Heart right ventricle (tissue), 16 donors: ENCODE results near the gene CREB5. TPM values are rescaled to one million over a fixed set of nuclear protein-coding genes. Genes with fewer than 3 reads are reported as not detected.

Source experiments
- ATAC-seq, 8 donors: fragments of 200-7000 bp; cut with Tn5 transposase; one replicate each; pipeline ENCODE4 v1.9.1; 2020; ENCODE audit warnings: mild to moderate bottlenecking in 8 of 8, moderate library complexity in 8 of 8, moderate number of reproducible peaks in 1 of 8
- DNase-seq, 2 donors: peaks; one replicate each; pipeline ENCODE4 v3.0.0-alpha.2; 2020
- H3K27ac ChIP-seq, 10 donors: fragments of 200-600 bp; sonication (generic) in 2 of 10; one replicate each; pipeline versions ENCODE4 v1.5.0 to v1.8.0; 2020 to 2022; ENCODE audit warnings: mild to moderate bottlenecking in 3 of 10
- H3K27me3 ChIP-seq, 7 donors: fragments of 200-600 bp; one replicate each; pipeline ENCODE4 v1.8.0; 2021 to 2022; ENCODE audit warnings: mild to moderate bottlenecking in 2 of 7
- H3K36me3 ChIP-seq, 9 donors: fragments of 200-600 bp; sonication (generic) in 1 of 9; one replicate each; pipeline versions ENCODE4 v1.5.0 to v1.8.0; 2020 to 2022; ENCODE audit warnings: mild to moderate bottlenecking in 2 of 9
- H3K4me1 ChIP-seq, 9 donors: fragments of 200-600 bp; sonication (generic) in 1 of 9; one replicate each; pipeline versions ENCODE4 v1.5.0 to v1.8.0; 2020 to 2022; ENCODE audit warnings: mild to moderate bottlenecking in 4 of 9
- H3K4me3 ChIP-seq, 10 donors: fragments of 200-600 bp; sonication (generic) in 2 of 10; one replicate each; pipeline versions ENCODE4 v1.5.0 to v1.8.0; 2020 to 2022; ENCODE audit warnings: mild to moderate bottlenecking in 7 of 10, moderate library complexity in 2 of 10
- H3K9me3 ChIP-seq, 11 donors: fragments of 200-600 bp in 10 of 11; sonication (generic) in 2 of 11; one replicate each; pipeline versions ENCODE4 v1.5.0 to v1.8.0; 2013 to 2022; ENCODE audit warnings: mild to moderate bottlenecking in 2 of 11, control low read depth in 1 of 11, moderate library complexity in 1 of 11
- CTCF ChIP-seq, 9 donors: fragments of 200-600 bp; sonication (generic) in 2 of 9; IDR thresholded peaks; one replicate each; pipeline versions ENCODE4 v1.5.0 to v1.8.0; 2021 to 2022; ENCODE audit warnings: antibody characterized with exemption in 9 of 9, mild to moderate bottlenecking in 5 of 9, moderate library complexity in 1 of 9
- WGBS, 2 donors: extraction: QIAGEN DNeasy Blood & Tissue Kit; methylation state at CpG; one replicate each; pipeline ENCODE4 v1.1.7; 2013; ENCODE audit warnings: inconsistent platforms in 1 of 2; 5-methylcytosine and 5-hydroxymethylcytosine counted together
- intact Hi-C, 10 donors: fragments of 100-400 bp; cut with DNase I; formaldehyde crosslinking; loops; one replicate each; pipeline versions ENCODE4 v1.11.1 to v1.14.2; 2022
- polyA plus RNA-seq, 2 donors: library from polyadenylated mRNA; stranded (reverse); fragments of 200-250 nt; gene quantifications; one replicate each; pipeline ENCODE4 v1.2.3, GENCODE V29; 2013
- total RNA-seq, 10 donors: library from RNA; stranded (reverse); fragmentation: NEBNext Ultra II Directional in 3 of 10; extraction: Animal tissue kit (Norgen Biotek cat#: 25700) in 3 of 10; gene quantifications; one replicate each; pipeline versions ENCODE4 v1.2.1 to v1.2.4, GENCODE V29; 2021 to 2023
- donor health status: Arrhythmogenic right ventricular cardiomyopathy.
- donor health status: ischemic (EF 13 %, LVEDD 7.1; RV severe dilation, severe dysfunction).
- donor health status: healthy with polysubstance abuse.
- donor health status: DM: no; HTN: yes; CAD: no.
- donor health status: DM: no; HTN: no; CAD: no.
- donor health status: ischemic (EF 25% LVEDD 6.9; RV normal size, moderate dysfunction).
- donor health status: ischemic (EF 25% LVEDD 5.7; RV mildly dilated, moderate dysfunction).
- donor health status: healthy.
- donor health status: DM: yes; HTN: yes; CAD: no.
- donor health status: Ischemic cardiomyopathy.
- donor health status: ischemic (EF 35%, LVEDD 5.7; RV mildly dilated, moderate dysfunction).
- donor health status: nonischemic (EF 11% LVEDD 7.7; RV severe dilation, severe dysfunction).
- donor health status: DM: yes; HTN: yes; CAD: no.
- donor health status: PGD.
- donor health status: ischemic (EF 29% LVEDD 5.4; RV normal size, mild dysfunction).
- donor health status: nonischemic (EF 23%, LVEDD 6.1; RV moderate dilation, normal function).

CREB5 gene
- total and polyA plus RNA-seq, 12 donors: 4.7 to 170 (median 19.0) TPM

DNA sequence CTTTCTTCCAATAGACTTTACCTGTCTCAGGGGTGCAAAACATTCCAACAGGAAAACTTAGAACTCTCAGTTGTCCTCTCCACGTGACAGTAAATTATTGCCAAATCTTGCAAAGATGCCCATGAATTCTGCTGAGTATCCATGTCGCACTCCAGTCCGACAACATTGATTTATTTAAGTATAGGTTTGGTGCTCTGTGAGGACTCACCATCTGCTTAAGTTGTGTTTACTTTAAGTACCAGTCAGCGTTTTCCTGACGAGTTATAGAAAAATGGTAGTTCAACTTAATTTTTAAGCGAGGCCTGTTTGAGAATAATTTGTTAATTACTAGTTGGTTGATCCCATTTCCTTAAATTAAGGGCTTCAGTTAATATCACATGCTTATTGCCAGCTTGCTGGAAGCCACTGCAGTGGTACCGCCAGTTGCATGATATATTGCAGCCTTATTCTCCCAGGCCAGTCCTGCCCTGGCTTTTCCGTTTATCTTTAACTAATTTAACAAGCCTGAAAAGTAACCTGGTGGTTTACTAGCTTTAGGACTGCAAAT is 27.8 kb downstream of the CREB5 start:
- 95 to 97% methylated on average over 8 of the region's 8 CpGs for WGBS, 2 donors
- DNase-seq: no peak
- ATAC-seq: no peak
- no peak for TF ChIP-seq CTCF (IDR thresholded peaks at IDR 0.05)
- Histone ChIP-seq H3K27ac (no peak overlapping the region), H3K27me3 (no peaks in the 10 kb centered on the region), H3K4me1 (no peaks in the 10 kb centered on the region), H3K4me3 (no peak overlapping the region), H3K9me3 (no peaks in the 10 kb centered on the region), H3K36me3 (no peaks in the 10 kb centered on the region)
- intact Hi-C loops: no loop called here

DNA sequence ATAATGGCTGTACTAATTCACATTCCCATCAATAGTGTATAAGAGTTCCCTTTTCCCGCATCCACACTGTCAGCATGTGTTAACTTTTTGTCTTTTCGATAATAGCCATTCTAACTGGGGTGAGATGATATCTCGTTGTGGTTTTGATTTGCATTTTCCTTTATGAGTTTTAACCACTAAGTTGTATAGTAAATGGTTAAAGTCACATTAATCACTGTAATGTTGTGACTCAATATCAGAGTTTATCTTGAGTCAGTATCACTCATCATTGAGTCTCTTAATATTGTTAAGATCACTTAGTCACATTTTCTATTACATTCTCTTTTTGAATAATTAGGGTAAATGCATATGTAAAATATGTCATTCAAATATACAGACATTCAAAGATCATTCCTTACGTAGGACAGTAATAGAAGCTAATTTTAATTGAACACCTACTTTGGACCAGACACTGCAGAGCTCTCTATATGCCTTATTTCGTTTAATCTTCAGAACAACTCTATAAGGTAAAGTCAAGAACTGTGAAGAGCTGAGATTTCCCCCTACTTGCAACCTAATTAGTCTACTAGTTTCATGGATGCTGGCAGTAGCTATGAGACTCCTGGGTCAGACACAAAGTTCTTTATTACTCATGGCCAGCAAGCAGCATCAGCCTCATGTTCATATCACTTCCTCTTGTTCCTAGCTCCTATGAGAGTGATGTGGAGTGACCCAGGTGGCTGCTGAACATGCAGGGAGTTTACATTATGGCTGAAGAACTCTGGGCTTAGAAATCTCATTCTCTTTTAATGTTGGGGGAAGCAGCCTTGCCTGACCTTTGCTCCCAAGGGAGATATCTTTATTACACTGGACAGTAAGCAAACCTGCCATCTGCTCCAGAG is 30.5 kb downstream of the CREB5 start:
- H3K36me3 ChIP-seq: peaks cover 0 to 6% (median 0%) of the 10 kb centered on the region in 9 donors
- DNase-seq (no peak), ATAC-seq (no peak)
- 94 to 98% methylated on average over 5 of the region's 5 CpGs for WGBS, 2 donors
- H3K27ac ChIP-seq: no peak overlapping the region
- no peaks in the 10 kb centered on the region for H3K27me3 ChIP-seq
- intact Hi-C loops: no loop called here
- no peaks in the 10 kb centered on the region for H3K4me1 ChIP-seq
- no peaks in the 10 kb centered on the region for H3K9me3 ChIP-seq
- no peak for TF ChIP-seq CTCF (IDR thresholded peaks at IDR 0.05)
- H3K4me3 ChIP-seq: no peak overlapping the region

- Histone ChIP-seq H3K27me3 (no peaks in the 10 kb centered on the region), H3K27ac (no peak overlapping the region), H3K4me1 (peaks cover 0 to 2% (median 0%) of the 10 kb centered on the region in 9 donors), H3K4me3 (no peak overlapping the region), H3K36me3 (peaks cover 0 to 6% (median 0%) of the 10 kb centered on the region in 9 donors), H3K9me3 (no peaks in the 10 kb centered on the region)
- no peak for TF ChIP-seq CTCF (IDR thresholded peaks at IDR 0.05)
- DNase-seq (no peak), ATAC-seq (no peak)
- 77 to 91% methylated on average over 5 of the region's 5 CpGs for WGBS, 2 donors
- intact Hi-C loops: no loop called here
Observed at GRCh38 chr7:28446131-28446530, 33.8 kb downstream of the CREB5 start.

- Histone ChIP-seq H3K27ac (no peak overlapping the region), H3K27me3 (no peaks in the 10 kb centered on the region), H3K4me3 (no peak overlapping the region), H3K9me3 (no peaks in the 10 kb centered on the region), H3K4me1 (peaks cover 0 to 2% (median 0%) of the 10 kb centered on the region in 9 donors), H3K36me3 (peaks cover 0 to 6% (median 0%) of the 10 kb centered on the region in 9 donors)
- ATAC-seq (no peak), DNase-seq (no peak)
- TF ChIP-seq CTCF (IDR thresholded peaks at IDR 0.05): no peak
- intact Hi-C loops: no loop called here
- 96 to 97% methylated on average over 5 of the region's 5 CpGs for WGBS, 2 donors
Observed at GRCh38 chr7:28447071-28447470, 34.8 kb downstream of the CREB5 start.
